ENCODE results near the gene PTPRG.

PTPRG gene

DNA sequence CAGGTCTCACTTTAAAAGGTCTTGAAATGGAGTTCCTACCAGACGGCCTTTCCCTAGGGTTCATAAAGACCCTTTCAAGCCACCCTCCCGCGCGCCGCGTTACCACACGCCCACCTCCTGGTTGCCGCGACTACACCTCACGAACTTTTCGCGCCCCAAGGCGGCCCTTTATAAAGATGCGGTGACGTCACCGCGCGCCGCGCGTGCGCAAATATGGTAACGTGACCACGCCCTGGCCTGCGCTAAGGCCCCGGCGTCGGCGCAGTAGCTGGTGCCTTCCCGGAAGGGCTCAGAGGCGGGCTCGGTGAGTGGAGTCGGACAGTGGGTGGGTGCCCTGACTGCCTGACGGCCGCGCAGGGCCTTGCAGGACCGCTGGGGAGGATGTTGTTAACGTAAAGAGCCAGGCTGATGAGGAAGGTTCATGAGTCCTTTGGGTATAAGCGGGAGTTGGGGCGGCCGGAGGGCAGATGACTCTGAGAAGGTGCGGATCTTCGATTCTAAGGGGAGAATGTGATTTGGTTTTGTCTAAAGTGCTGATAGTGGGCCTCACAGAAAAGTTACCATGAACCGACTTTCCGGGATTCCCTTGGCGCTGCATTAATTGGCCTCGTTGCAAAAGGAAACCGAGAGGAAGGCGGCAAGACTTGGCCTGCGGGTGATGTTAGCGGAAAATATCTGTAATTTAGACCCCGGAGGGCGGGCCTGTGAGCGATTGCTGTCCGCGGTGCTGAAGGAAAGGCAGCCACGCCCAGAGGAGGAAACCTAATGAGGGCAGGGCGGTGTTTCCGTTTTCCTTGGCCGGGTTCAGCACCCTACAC, 757.6 kb downstream of the PTPRG start:
- peak; percentile 94 for DNase-seq

DNA sequence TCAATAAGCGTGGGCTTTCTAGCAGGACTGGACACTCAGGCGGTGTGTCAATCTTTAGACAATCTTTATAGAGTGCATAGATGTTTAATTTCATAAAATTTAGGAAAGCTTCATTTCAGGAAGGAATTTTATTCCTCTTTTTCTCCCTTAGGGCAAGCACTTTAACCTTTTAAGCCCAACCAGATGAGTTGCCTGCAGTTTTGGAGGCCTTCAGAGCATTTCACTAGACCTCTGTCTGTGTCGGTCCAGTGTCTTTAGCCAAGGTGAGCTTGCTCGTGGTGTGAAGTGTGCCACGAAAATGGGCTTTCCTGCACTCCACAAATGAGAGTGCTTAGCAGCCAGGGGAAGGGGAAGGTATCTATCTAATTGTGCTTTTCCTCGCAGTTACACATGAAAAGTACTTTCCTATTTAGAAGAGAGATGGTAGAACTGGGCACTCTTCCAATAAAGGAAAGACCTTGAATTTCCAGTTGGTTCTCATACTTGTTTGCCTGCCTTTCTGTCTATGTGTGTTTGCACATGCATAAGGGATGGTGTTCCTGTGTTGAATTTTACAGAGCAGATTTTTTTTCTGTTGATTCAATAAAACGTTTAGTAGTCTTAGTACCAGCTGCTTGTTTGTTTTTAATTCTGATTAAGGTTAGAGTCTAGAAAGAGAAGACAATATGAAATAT, 758.3 kb downstream of the PTPRG start:
- peak; percentile 23 for DNase-seq

DNA sequence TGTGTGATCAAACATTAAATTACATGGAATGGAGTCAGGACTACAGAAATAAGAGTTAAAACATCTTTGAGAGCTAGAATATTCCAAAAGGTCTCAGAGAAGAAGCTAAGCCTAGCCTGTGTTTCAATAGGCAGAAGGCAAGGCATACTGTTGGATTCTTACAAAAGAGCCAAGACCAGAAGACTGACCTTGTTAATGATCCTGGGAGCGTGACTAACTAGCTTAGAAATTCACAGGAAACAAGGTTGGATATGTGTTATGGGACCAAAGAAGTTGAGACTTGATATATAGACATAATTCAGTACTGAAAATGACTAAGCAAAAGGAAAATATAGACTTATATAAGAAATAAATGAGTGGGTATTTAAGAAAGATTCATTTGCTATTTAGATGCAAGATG, 761.9 kb downstream of the PTPRG start:
- no peak for DNase-seq

DNA sequence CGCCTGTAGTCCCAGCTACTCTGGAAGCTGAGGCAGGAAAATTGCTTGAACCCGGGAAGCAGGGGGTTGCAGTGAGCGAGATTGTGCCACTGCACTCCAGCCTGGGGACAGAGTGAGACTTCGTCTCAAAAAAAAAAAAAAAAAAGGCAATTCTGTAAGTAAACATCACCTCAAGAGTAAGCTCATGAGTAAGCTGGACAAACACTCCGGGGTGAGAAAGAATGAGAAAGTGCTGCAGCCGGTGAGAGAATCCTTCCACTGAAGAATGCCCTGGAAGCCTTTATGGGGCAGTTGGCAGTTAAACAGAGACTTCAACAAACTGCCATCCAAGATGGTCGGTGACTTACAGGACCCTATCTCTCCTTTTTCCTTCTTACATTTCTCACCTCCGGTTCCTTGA, 764.5 kb downstream of the PTPRG start:
- peak; percentile 3 for DNase-seq

DNA sequence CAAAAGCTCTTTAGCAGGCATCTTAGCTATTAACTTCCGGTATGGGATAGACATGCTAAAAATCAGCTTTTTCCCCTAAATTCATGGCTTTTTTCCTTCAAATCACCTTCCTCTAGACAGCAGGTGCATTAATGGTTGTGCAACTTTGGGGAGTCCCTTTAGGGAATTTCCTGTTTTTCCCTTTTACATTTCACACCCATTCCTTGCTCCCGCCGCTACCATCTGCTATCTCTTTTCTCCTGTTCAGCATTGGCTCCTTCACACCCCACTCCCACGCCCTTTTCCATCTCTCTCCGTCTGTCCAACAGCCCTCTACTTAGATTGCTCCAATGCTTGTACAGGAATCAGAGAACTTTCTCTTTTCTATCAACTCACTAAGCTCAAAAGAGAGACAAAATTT, 768.6 kb downstream of the PTPRG start:
- no peak for DNase-seq

DNA sequence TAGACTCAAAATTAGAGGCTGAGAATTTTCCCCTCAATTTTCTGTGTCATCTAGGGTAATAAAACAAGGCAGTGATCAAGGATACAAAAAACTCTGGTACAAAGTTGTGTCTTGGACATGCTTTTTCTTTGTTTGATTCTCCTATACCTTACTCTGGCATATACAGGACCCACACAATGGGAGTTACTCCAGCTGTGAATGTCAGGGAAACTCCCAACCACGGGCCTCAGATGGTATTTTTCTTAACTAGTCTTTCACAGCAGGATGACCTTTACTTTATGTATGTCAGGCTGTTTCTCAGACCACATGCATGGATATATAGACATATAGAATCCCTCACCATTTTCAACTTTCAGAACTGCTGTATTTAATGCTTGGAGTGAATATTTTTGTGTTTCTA, 770.6 kb downstream of the PTPRG start:
- DNase-seq = no peak

DNA sequence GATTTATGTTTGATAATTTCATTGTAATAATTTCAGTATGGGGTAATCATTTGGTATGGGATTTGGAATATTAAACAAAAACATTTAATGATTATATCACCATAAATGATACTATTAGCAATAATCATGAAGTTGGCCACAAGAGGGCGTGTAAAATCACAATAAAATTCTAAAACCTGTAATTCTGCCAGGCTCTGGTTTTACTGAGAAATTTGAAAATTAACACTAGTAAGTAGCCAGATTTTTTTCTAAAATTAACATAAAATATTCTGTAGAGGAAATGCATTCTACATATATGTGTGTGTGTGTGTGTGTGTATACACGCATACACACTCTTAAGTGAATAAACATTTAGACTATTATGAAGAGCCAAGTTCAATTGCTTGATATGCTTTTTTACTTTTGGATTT, 771.5 kb downstream of the PTPRG start:
- DNase-seq = peak; percentile 23

DNA sequence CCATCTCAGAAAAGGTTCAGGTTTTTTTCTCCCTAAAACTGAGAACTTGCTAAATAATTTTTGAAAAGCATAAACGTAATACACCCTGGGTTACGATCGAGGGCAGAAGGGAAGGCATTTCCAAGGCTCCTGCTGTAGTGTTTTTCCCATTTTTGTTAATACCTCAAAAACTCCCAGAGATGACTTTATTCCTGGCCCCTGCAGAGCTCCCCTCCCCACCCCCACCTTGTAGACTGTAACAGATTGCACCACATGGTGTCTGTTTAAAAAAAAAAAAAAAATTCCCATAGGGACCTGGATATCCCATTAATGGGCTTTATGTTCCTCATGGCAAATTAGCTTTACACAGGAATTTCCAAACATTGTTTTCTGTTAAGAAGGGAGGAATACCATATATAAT, 773.8 kb downstream of the PTPRG start:
- peak; percentile 22 for DNase-seq

DNA sequence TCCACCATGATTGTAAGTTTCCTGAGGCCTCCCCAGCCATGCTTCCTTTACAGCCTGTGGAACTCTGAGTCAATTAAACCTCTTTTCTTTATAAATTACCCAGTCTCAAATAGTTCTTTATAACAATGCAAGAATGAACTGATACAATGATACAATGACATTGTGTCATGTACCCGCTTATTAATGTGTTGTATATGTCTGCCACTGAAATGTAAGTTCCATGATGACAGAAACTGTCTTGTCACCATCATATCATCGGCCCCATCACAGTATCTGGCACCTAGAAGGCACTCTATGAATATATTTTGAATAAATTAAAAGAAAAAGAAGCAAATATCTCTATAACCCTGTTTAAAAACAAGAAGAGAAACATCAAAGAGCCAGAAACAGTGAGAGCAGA, 782.4 kb downstream of the PTPRG start:
- DNase-seq = no peak

Measured in NCI-H69 (cell line).